ENCODE results near the gene DDX49.

Gene DDX49

DNA sequence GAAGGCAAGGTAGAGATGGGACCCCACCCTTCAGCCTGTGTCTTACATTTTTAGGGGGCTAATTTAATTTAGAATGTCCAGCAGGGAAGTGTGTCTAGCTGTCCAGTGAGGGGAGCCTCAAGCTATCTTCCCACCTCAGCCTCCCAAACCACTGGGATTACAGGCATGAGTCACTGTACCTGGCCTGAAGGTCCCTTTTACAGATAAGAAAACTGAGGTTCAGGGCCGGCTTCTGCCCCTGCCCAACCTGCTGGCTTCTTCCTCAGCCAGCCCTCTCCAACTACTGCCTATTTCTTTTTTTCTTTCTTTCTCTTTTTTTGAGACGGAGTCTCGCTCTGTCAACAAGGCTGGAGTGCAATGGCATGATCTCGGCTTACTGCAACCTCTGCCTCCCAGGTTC, 40.9 kb downstream of the DDX49 start:
- Histone ChIP-seq H3K9me3 (ENCODE audit: insufficient read depth, low read length) (no peaks in the 10 kb centered on the region), H3F3A (ENCODE audit: insufficient read depth) (no peaks in the 10 kb centered on the region), H3K4me3 (ENCODE audit: insufficient read depth, low read length, poor library complexity, severe bottlenecking) (no peak overlapping the region), H2AFZ (ENCODE audit: low read depth, low read length, severe bottlenecking) (no peak overlapping the region), H3K9me2 (replicated peaks; ENCODE audit: insufficient read depth, low read length) (no peaks in the 10 kb centered on the region), H3K36me3 (ENCODE audit: low read length) (no peaks in the 10 kb centered on the region), H3K9ac (ENCODE audit: low read length) (no peak overlapping the region), H3K27me3 (ENCODE audit: low read length) (no peaks in the 10 kb centered on the region), H3K4me2 (ENCODE audit: low read depth, low read length, poor library complexity, severe bottlenecking) (no peak overlapping the region), H3K27ac (ENCODE audit: low read depth, low read length) (no peak overlapping the region), H4K20me1 (ENCODE audit: low read depth, low read length) (no peaks in the 10 kb centered on the region), H3K79me2 (ENCODE audit: insufficient read depth, low read length) (no peaks in the 10 kb centered on the region)
- TF ChIP-seq EZH2phosphoT487 (conservative IDR thresholded peaks at IDR 0.05; ENCODE audit: low read length): no peak
- TF ChIP-seq, protein P1, sequence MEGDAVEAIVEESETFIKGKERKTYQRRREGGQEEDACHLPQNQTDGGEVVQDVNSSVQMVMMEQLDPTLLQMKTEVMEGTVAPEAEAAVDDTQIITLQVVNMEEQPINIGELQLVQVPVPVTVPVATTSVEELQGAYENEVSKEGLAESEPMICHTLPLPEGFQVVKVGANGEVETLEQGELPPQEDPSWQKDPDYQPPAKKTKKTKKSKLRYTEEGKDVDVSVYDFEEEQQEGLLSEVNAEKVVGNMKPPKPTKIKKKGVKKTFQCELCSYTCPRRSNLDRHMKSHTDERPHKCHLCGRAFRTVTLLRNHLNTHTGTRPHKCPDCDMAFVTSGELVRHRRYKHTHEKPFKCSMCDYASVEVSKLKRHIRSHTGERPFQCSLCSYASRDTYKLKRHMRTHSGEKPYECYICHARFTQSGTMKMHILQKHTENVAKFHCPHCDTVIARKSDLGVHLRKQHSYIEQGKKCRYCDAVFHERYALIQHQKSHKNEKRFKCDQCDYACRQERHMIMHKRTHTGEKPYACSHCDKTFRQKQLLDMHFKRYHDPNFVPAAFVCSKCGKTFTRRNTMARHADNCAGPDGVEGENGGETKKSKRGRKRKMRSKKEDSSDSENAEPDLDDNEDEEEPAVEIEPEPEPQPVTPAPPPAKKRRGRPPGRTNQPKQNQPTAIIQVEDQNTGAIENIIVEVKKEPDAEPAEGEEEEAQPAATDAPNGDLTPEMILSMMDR (IDR thresholded peaks at IDR 0.05; ENCODE audit: insufficient read depth, low read length, poor library complexity, severe bottlenecking): no peak

DNA sequence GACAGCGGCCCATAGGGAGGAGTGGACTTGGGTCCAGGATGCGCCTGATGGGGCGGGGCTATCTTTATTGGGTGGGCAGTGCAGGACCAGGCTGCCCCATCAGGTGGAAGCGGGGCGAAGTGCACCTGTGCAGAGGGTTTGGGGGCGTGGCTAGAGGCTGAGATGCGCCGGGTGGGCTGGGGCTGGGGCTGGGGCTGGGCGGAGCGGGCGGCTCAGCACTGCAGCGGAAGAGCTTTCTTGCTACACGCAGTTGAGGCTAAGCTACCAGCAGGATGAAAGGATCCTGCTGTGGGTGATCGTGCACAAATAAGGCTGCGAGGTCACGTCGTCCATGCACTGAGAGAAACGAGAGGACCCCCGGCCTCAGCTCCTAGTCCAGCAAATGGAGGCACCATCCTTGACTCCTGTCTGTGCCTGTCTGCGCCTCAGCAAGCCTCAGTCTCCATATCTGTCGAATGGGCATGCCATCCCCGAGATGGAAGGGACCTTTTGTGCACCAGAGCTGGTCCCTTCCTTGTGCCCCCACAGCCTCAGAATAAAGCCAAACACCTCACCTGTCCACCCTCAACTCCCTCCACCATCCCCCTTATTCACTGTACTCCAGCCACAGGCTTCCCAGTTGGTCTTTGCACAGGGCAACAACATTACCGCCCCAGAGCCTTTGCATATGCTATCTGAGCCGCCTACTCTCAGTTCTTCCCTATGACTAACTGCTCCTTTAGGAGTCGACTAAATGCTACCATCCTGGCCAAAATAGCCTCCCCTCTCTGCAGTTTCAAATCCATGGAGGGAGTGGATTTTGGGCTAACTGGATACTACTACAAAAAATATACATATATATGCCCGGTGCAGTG, 42.5 kb downstream of the DDX49 start:
- no peaks in the 10 kb centered on the region for H3K27me3 ChIP-seq (ENCODE audit: low read length)
- no peak overlapping the region for H3K27ac ChIP-seq (ENCODE audit: low read depth, low read length)
- H3K79me2 ChIP-seq (ENCODE audit: insufficient read depth, low read length): no peaks in the 10 kb centered on the region
- H3K9ac ChIP-seq (ENCODE audit: low read length): no peak overlapping the region
- H3K36me3 ChIP-seq (ENCODE audit: low read length): no peaks in the 10 kb centered on the region
- no peaks in the 10 kb centered on the region for H3K9me3 ChIP-seq (ENCODE audit: insufficient read depth, low read length)
- no peak overlapping the region for H3K4me2 ChIP-seq (ENCODE audit: low read depth, low read length, poor library complexity, severe bottlenecking)
- H2AFZ ChIP-seq (ENCODE audit: low read depth, low read length, severe bottlenecking): no peak overlapping the region
- H3K4me3 ChIP-seq (ENCODE audit: insufficient read depth, low read length, poor library complexity, severe bottlenecking): no peak overlapping the region
- no peaks in the 10 kb centered on the region for H3K9me2 ChIP-seq (replicated peaks; ENCODE audit: insufficient read depth, low read length)
- TF ChIP-seq EZH2phosphoT487 (conservative IDR thresholded peaks at IDR 0.05; ENCODE audit: low read length): no peak
- TF ChIP-seq, protein P1 (IDR thresholded peaks at IDR 0.05; ENCODE audit: insufficient read depth, low read length, poor library complexity, severe bottlenecking): no peak
- no peaks in the 10 kb centered on the region for H4K20me1 ChIP-seq (ENCODE audit: low read depth, low read length)
- H3F3A ChIP-seq (ENCODE audit: insufficient read depth): no peaks in the 10 kb centered on the region

DNA sequence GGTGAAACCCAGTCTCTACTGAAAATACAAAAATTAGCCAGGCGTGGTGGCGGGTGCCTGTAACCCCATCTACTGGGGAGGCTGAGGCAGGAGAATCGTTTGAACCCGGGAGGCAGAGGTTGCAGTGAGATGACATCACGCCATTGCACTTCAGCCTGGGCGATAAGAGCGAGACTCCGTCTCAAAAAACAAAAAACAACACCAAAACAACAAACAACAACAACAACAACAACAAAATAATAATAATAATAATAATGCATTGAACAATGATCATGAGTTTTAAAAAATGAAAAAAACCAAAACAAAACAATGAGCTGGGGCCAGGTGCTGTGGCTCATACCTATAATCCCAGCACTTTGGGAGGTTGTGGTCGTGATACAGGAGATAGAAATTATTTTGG, 44.6 kb downstream of the DDX49 start:
- H3K27me3 ChIP-seq (ENCODE audit: low read length): no peaks in the 10 kb centered on the region
- no peaks in the 10 kb centered on the region for H3K36me3 ChIP-seq (ENCODE audit: low read length)
- H3K9me3 ChIP-seq (ENCODE audit: insufficient read depth, low read length): no peaks in the 10 kb centered on the region
- no peak overlapping the region for H3K4me2 ChIP-seq (ENCODE audit: low read depth, low read length, poor library complexity, severe bottlenecking)
- no peaks in the 10 kb centered on the region for H3F3A ChIP-seq (ENCODE audit: insufficient read depth)
- H3K9ac ChIP-seq (ENCODE audit: low read length): no peak overlapping the region
- H3K4me3 ChIP-seq (ENCODE audit: insufficient read depth, low read length, poor library complexity, severe bottlenecking): no peak overlapping the region
- H4K20me1 ChIP-seq (ENCODE audit: low read depth, low read length): no peaks in the 10 kb centered on the region
- TF ChIP-seq, protein P1 (IDR thresholded peaks at IDR 0.05; ENCODE audit: insufficient read depth, low read length, poor library complexity, severe bottlenecking): no peak
- no peak for TF ChIP-seq EZH2phosphoT487 (conservative IDR thresholded peaks at IDR 0.05; ENCODE audit: low read length)
- no peak overlapping the region for H2AFZ ChIP-seq (ENCODE audit: low read depth, low read length, severe bottlenecking)
- H3K27ac ChIP-seq (ENCODE audit: low read depth, low read length): no peak overlapping the region
- H3K79me2 ChIP-seq (ENCODE audit: insufficient read depth, low read length): no peaks in the 10 kb centered on the region
- no peaks in the 10 kb centered on the region for H3K9me2 ChIP-seq (replicated peaks; ENCODE audit: insufficient read depth, low read length)
